Uterus (tissue), 4 donors: Measurements from ENCODE around the gene MAJIN. TPM values are rescaled to one million over a fixed set of nuclear protein-coding genes. Genes with fewer than 3 reads are reported as not detected.

Experiments used
- DNase-seq, 2 donors: peaks; one replicate each; pipeline ENCODE4 v3.0.0-alpha.2; 2019 to 2020
- H3K27ac ChIP-seq, 2 donors: fragments of 200-600 bp; sonication (generic); 1 replicate in 1 of 2; 2 replicates in 1 of 2; pipeline ENCODE4 v1.5.1; 2016 to 2018
- H3K27me3 ChIP-seq, 2 donors: fragments of 200-600 bp; sonication (generic); one replicate each; pipeline ENCODE4 v1.5.1; 2018 to 2019; ENCODE audit warnings: control low read depth in 1 of 2
- H3K36me3 ChIP-seq, 2 donors: fragments of 200-600 bp; sonication (generic); one replicate each; pipeline ENCODE4 v1.5.1; 2019; ENCODE audit warnings: control low read depth in 1 of 2
- H3K4me1 ChIP-seq, 2 donors: fragments of 200-600 bp; sonication (generic); one replicate each; pipeline ENCODE4 v1.5.1; 2018 to 2019; ENCODE audit warnings: control low read depth in 1 of 2
- H3K4me3 ChIP-seq, 2 donors: fragments of 200-600 bp; sonication (generic); 1 replicate in 1 of 2; 2 replicates in 1 of 2; pipeline ENCODE4 v1.5.1; 2018 to 2019; ENCODE audit warnings: mild to moderate bottlenecking in 1 of 2
- H3K9me3 ChIP-seq, 2 donors: fragments of 200-600 bp; sonication (generic); one replicate each; pipeline ENCODE4 v1.5.1; 2019; ENCODE audit warnings: control low read depth in 1 of 2
- POLR2A ChIP-seq, 2 donors: fragments of 450-650 bp; IDR thresholded peaks; one replicate each; pipeline ENCODE4 v1.6.1; 2016; ENCODE audit warnings: antibody characterized with exemption in 2 of 2, mild to moderate bottlenecking in 1 of 2, moderate library complexity in 1 of 2
- intact Hi-C: fragments of 100-400 bp; cut with DNase I; formaldehyde crosslinking; loops from one replicate; pipeline ENCODE4 v1.15.1; 2023; ENCODE audit warnings: low total_unique reads
- total RNA-seq, 4 donors: library from RNA; depleted of rRNA in 3 of 4; stranded (reverse); fragments of >200 nt in 3 of 4; gene quantifications; one replicate each; pipeline versions ENCODE4 v1.1.0 to v1.2.4, GENCODE V29; 2014 to 2023
- TF ChIP-seq, protein P1 (sequence below), 4 experiments: fragments of 200-600 bp in 2 of 4; fragments of 450-650 bp in 2 of 4; sonication (generic) in 2 of 4; IDR thresholded peaks; one replicate each; pipeline ENCODE4 v1.5.1; 2016 to 2019; ENCODE audit warnings: antibody characterized with exemption in 4 of 4, mild to moderate bottlenecking in 2 of 4, moderate library complexity in 1 of 4
- donor health status: DM: yes; HTN: yes; CAD: no.

The MAJIN gene
- total RNA-seq, 4 donors from 2014 or later: under 0.01 TPM; not detected in 3

DNA sequence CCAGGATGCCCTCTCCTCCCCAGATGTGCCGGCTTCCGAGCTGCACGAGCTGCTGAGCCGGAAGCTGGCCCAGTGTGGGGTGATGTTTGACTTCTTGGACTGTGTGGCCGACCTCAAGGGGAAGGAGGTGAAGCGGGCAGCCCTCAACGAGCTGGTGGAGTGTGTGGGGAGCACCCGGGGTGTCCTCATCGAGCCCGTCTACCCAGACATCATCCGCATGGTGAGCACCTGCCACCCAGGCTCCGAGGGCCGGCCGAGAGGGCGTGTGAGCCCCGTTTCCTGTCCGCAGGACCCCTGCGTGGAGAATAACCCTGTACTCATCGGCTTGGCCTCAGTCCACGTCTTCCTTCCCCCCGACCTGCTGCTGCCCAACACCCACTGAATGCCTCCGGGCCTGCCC, 45.2 kb downstream of the MAJIN start:
- TF ChIP-seq, protein P1, sequence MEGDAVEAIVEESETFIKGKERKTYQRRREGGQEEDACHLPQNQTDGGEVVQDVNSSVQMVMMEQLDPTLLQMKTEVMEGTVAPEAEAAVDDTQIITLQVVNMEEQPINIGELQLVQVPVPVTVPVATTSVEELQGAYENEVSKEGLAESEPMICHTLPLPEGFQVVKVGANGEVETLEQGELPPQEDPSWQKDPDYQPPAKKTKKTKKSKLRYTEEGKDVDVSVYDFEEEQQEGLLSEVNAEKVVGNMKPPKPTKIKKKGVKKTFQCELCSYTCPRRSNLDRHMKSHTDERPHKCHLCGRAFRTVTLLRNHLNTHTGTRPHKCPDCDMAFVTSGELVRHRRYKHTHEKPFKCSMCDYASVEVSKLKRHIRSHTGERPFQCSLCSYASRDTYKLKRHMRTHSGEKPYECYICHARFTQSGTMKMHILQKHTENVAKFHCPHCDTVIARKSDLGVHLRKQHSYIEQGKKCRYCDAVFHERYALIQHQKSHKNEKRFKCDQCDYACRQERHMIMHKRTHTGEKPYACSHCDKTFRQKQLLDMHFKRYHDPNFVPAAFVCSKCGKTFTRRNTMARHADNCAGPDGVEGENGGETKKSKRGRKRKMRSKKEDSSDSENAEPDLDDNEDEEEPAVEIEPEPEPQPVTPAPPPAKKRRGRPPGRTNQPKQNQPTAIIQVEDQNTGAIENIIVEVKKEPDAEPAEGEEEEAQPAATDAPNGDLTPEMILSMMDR (IDR thresholded peaks at IDR 0.05): no peak
- TF ChIP-seq POLR2A (IDR thresholded peaks at IDR 0.05): no peak
- no peaks in the 10 kb centered on the region for H3K4me1 ChIP-seq
- no peaks in the 10 kb centered on the region for H3K27me3 ChIP-seq
- H3K9me3 ChIP-seq: no peaks in the 10 kb centered on the region
- DNase-seq: peak; percentile 17 to 20
- no peaks in the 10 kb centered on the region for H3K36me3 ChIP-seq
- intact Hi-C loops: no loop called here
- H3K4me3 ChIP-seq: no peak overlapping the region
- H3K27ac ChIP-seq: no peak overlapping the region

- TF ChIP-seq, protein P1 (IDR thresholded peaks at IDR 0.05): no peak
- no peak for TF ChIP-seq POLR2A (IDR thresholded peaks at IDR 0.05)
Measured at GRCh38 chr11:64925536-64926436, 46.1 kb downstream of the MAJIN start.

GRCh38 chr11:64924910-64925284, 47.0 kb downstream of the MAJIN start:
- TF ChIP-seq, protein P1 (IDR thresholded peaks at IDR 0.05): no peak
- intact Hi-C loops: no loop called here
- Histone ChIP-seq H3K4me1 (no peaks in the 10 kb centered on the region), H3K27ac (peak overlapping the region; percentile 94 to 97), H3K27me3 (no peaks in the 10 kb centered on the region), H3K36me3 (no peaks in the 10 kb centered on the region), H3K9me3 (no peaks in the 10 kb centered on the region), H3K4me3 (peak overlapping the region; percentile 45 to 77)
- peak in 1 of 2 donors; percentile 52 for DNase-seq

More at GRCh38 chr11:64925536-64926436, 46.1 kb downstream of the MAJIN start:
- Histone ChIP-seq H3K27ac (peak overlapping the region; percentile 94 to 97), H3K4me3 (peak overlapping the region; percentile 45 to 77), H3K27me3 (no peaks in the 10 kb centered on the region), H3K36me3 (no peaks in the 10 kb centered on the region), H3K9me3 (no peaks in the 10 kb centered on the region), H3K4me1 (no peaks in the 10 kb centered on the region)
- DNase-seq: peak; percentile 28 to 33
- intact Hi-C loops: no loop called here

DNA sequence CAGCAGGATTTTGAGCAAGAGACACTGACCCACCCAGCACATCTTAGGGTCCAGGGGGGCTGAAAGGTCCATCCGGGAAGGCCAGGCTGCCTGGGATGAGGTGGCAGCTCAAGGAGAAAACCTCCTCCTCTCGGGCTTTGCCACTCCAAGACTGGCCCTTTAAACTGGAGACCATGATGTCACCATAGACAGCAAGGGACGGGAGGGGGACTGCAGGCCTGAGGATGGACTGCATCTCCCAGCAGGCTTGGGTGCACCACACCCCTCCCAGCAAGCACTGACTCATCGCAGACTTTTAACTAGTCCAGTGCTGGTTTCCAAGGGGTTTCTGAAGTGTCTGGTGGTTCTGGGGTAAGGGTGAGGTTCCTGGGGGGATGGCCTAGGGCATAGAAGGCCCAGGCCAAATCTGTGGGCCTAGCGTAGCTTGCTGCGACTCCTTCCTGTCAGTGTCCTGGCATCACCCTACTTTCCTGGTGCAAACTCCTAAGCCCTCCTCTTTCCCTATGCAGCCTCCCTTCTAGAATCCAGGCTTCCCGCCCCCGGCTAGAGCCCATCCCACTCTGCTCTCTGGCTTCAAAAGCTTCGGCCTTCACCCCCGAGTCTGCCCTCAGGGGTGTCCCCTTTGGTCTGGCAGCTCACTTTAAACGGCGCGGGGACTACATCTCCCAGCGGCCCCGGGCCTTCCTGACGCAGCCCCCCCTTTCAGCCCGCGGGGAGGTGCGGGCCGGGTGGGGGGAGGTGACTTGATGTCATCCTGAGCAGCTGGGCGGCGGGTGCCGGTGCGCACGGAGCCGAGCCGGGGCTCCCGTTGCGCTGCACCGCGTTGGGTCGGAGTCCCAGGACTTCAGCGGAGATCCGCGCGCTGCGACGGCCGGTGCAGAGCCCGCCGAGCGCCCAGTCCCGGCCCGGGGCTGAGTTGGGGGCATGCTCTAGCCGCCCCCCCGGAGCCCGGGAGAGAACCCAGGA, 47.7 kb downstream of the MAJIN start, which contains the start of gene PPP2R5B:
Gene PPP2R5B (plus strand): TSS at position 746 of the 966 bp plus-strand sequence. CDS start 1,046 bp downstream, outside the sequence.
- intact Hi-C loops: no loop called here
- TF ChIP-seq, protein P1 (IDR thresholded peaks at IDR 0.05): peak in 2 of 4 experiments; percentile 16 to 44
- peak; percentile 54 to 88 for TF ChIP-seq POLR2A (IDR thresholded peaks at IDR 0.05)
- no peaks in the 10 kb centered on the region for H3K9me3 ChIP-seq
- peak within 1 kb of the TSS; percentile 45 to 77 for H3K4me3 ChIP-seq
- H3K27me3 ChIP-seq: no peaks in the 10 kb centered on the region
- H3K27ac ChIP-seq: peak within 1 kb of the TSS; percentile 94 to 97
- no peaks in the 10 kb centered on the region for H3K36me3 ChIP-seq
- H3K4me1 ChIP-seq: no peaks in the 10 kb centered on the region
- DNase-seq: peak; percentile 92 to 95
